ACC112 (cell line): ENCODE data around the gene CD69.
A peak's percentile ranks its signal among the peaks of the same experiment; 100 is the strongest.

ENCODE experiments used
- H2AFZ ChIP-seq: fragments of 200-600 bp; sonication (generic); one replicate; pipeline ENCODE4 v1.6.0; 2017; ENCODE audit warnings: antibody characterized with exemption, low read length; ENCODE audit not compliant: unreplicated experiment
- H3K27ac ChIP-seq: fragments of 200-600 bp; sonication (generic); 2 replicates; pipeline ENCODE4 v1.5.1; 2014; ENCODE audit warnings: low read depth, mild to moderate bottlenecking, antibody characterized with exemption, low read length, moderate library complexity
- H3K27me3 ChIP-seq: fragments of 200-600 bp; sonication (generic); 2 replicates; pipeline ENCODE4 v1.6.1; 2014; ENCODE audit warnings: mild to moderate bottlenecking, antibody characterized with exemption, low read length, moderate library complexity, mixed read lengths; ENCODE audit not compliant: insufficient read depth
- H3K36me3 ChIP-seq: fragments of 200-600 bp; sonication (generic); 2 replicates; pipeline ENCODE4 v1.6.1; 2016; ENCODE audit warnings: mild to moderate bottlenecking, antibody characterized with exemption, low read length, moderate library complexity, mixed read lengths; ENCODE audit not compliant: insufficient read depth
- H3K4me1 ChIP-seq: fragments of 200-600 bp; sonication (generic); one replicate; pipeline ENCODE4 v1.6.1; 2016; ENCODE audit warnings: low read length, mixed read lengths; ENCODE audit not compliant: insufficient read depth, unreplicated experiment, control insufficient read depth
- H3K4me3 ChIP-seq: fragments of 200-600 bp; sonication (generic); 2 replicates; pipeline ENCODE4 v1.5.1; 2014; ENCODE audit warnings: mild to moderate bottlenecking, low read depth, low read length
- H3K79me2 ChIP-seq: fragments of 200-600 bp; sonication (generic); one replicate; pipeline ENCODE4 v1.6.0; 2016; ENCODE audit warnings: low read length; ENCODE audit not compliant: control insufficient read depth, unreplicated experiment, insufficient read depth

Gene CD69

GRCh38 chr12:9760699-9761418 lies at the start of gene CD69:
Gene CD69 (minus strand): TSS chr12:9760901. CDS start chr12:9760820, 81 bp downstream.
- Histone ChIP-seq H3K79me2 (no peaks in the 10 kb centered on the region), H3K4me1 (no peaks in the 10 kb centered on the region), H3K27ac (no peak within 1 kb of the TSS), H3K4me3 (no peak within 1 kb of the TSS), H3K36me3 (no peaks in the 10 kb centered on the region), H3K27me3 (peaks cover 7% of the 10 kb centered on the region), H2AFZ (no peak within 1 kb of the TSS)

DNA sequence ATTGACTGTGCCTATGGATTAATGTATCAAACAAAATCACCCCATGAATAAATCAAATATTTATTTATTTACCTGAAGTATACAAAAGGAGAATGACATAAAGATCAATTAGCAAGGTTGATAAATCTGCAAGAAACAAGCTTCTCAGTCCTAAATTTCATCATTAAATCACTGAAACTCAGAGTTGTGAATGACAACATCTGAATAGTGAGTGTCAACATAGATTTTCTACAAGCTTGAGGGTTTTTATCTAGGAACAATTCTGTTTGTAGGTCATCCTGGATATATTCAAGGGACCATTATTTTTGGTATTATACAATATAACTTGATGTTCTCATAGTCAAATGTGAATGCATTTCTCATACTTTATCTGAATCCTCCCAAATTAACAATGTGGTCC lies 49.2 kb upstream of the CD69 start:
- peaks cover 5% of the 10 kb centered on the region; the same call in 1 of the 2 replicates for H3K27me3 ChIP-seq
- H3K27ac ChIP-seq, result no peak overlapping the region
- no peak overlapping the region for H3K4me3 ChIP-seq
- no peaks in the 10 kb centered on the region for H3K79me2 ChIP-seq
- H3K36me3 ChIP-seq, result no peaks in the 10 kb centered on the region
- no peak overlapping the region for H2AFZ ChIP-seq
- no peaks in the 10 kb centered on the region for H3K4me1 ChIP-seq

- H3K27me3 ChIP-seq, result peaks cover 5% of the 10 kb centered on the region; the same call in 1 of the 2 replicates
- no peaks in the 10 kb centered on the region for H3K4me1 ChIP-seq
- H3K79me2 ChIP-seq, result no peaks in the 10 kb centered on the region
- H3K36me3 ChIP-seq, result no peaks in the 10 kb centered on the region
- H3K27ac ChIP-seq, result no peak overlapping the region
- H3K4me3 ChIP-seq, result no peak overlapping the region
- no peak overlapping the region for H2AFZ ChIP-seq
Observed at GRCh38 chr12:9809338-9809737, 48.6 kb upstream of the CD69 start.

GRCh38 chr12:9808504-9808903 lies 47.8 kb upstream of the CD69 start:
- Histone ChIP-seq H3K36me3 (no peaks in the 10 kb centered on the region), H3K4me3 (no peak overlapping the region), H3K4me1 (no peaks in the 10 kb centered on the region), H3K79me2 (no peaks in the 10 kb centered on the region), H3K27me3 (peaks cover 5% of the 10 kb centered on the region; the same call in 1 of the 2 replicates), H3K27ac (no peak overlapping the region), H2AFZ (no peak overlapping the region)

DNA sequence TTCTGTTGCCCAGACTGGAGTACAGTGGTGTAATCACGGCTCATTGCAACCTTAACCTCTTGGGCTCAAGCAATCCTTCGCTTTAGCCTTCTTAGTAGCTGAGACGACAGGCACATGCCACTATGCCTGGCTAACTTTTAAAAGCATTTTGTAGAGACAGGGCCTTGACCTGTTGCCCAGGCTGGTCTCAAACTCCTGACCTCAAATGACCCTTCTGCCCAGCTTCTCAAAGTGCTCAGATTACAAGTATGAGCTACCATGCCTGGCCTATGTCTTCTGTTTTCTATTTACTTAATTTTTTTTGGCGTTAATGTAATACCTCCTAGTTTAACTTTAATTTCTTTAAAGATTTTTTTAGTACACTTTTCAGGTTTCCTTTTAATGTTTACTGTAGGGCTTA lies 46.0 kb upstream of the CD69 start:
- H3K4me1 ChIP-seq, result no peaks in the 10 kb centered on the region
- H3K27ac ChIP-seq, result no peak overlapping the region
- H3K36me3 ChIP-seq, result no peaks in the 10 kb centered on the region
- H3K27me3 ChIP-seq, result peaks cover 5% of the 10 kb centered on the region; the same call in 1 of the 2 replicates
- no peak overlapping the region for H3K4me3 ChIP-seq
- H3K79me2 ChIP-seq, result no peaks in the 10 kb centered on the region
- no peak overlapping the region for H2AFZ ChIP-seq

GRCh38 chr12:9805883-9806282 lies 45.2 kb upstream of the CD69 start:
- no peaks in the 10 kb centered on the region for H3K4me1 ChIP-seq
- no peak overlapping the region for H3K27ac ChIP-seq
- H2AFZ ChIP-seq, result no peak overlapping the region
- no peaks in the 10 kb centered on the region for H3K27me3 ChIP-seq
- H3K36me3 ChIP-seq, result no peaks in the 10 kb centered on the region
- no peaks in the 10 kb centered on the region for H3K79me2 ChIP-seq
- no peak overlapping the region for H3K4me3 ChIP-seq

DNA sequence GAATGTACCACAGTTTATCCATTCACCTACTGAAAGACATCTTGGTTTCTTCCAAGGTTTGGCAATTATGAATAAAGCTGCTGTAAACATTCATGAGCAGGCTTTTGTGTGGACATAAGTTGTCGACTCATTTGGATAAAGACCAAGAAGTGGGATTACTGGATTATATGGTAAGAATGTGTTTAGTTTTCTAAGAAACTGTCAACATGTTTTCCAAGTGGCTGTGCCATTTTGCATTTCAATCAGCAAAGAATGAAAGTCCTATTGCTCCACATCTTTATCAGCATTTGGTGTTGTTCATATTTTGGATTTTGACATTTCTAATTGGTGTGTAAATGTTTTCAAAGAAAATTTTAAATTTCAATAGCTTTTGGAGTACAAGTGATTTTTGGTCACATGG lies 39.3 kb upstream of the CD69 start:
- peaks cover 4% of the 10 kb centered on the region for H3K4me1 ChIP-seq
- no peaks in the 10 kb centered on the region for H3K36me3 ChIP-seq
- H3K4me3 ChIP-seq, result no peak overlapping the region
- H3K27ac ChIP-seq, result no peak overlapping the region
- no peaks in the 10 kb centered on the region for H3K27me3 ChIP-seq
- no peak overlapping the region for H2AFZ ChIP-seq
- no peaks in the 10 kb centered on the region for H3K79me2 ChIP-seq

- no peak overlapping the region for H3K4me3 ChIP-seq
- H3K27ac ChIP-seq, result no peak overlapping the region
- H3K36me3 ChIP-seq, result no peaks in the 10 kb centered on the region
- H3K4me1 ChIP-seq, result peaks cover 20% of the 10 kb centered on the region
- H3K79me2 ChIP-seq, result no peaks in the 10 kb centered on the region
- H3K27me3 ChIP-seq, result no peaks in the 10 kb centered on the region
- H2AFZ ChIP-seq, result no peak overlapping the region
Observed at GRCh38 chr12:9797722-9798619, 37.3 kb upstream of the CD69 start.

DNA sequence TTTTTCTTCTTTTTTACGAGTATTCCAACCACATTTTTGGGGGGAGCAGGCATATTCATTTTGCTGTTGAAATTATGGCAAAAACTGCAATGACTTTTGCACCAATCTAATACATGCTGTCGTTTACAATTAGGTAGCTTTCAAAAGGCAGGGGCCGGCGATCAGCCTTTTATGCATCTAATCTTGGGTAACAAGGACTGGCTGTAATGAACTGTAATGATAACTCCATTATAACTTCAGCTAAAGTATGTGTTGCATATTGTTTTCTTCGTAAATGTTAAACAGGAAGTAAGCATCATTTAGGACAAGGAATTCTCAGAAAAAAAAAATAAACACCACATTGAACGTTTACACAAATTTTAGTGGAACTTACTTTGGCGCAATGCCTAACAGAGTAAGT lies 36.3 kb upstream of the CD69 start:
- peak overlapping the region; percentile 89 for H2AFZ ChIP-seq

GRCh38 chr12:9796346-9796745 lies 35.6 kb upstream of the CD69 start:
- H3K4me1 ChIP-seq, result peaks cover 27% of the 10 kb centered on the region
- H2AFZ ChIP-seq, result no peak overlapping the region
- no peak overlapping the region for H3K27ac ChIP-seq
- H3K4me3 ChIP-seq, result no peak overlapping the region
- H3K79me2 ChIP-seq, result no peaks in the 10 kb centered on the region
- no peaks in the 10 kb centered on the region for H3K27me3 ChIP-seq
- H3K36me3 ChIP-seq, result no peaks in the 10 kb centered on the region

More for the DNA sequence above, 36.3 kb upstream of the CD69 start:
- Histone ChIP-seq H3K27me3 (no peaks in the 10 kb centered on the region), H3K4me1 (peaks cover 27% of the 10 kb centered on the region), H3K36me3 (no peaks in the 10 kb centered on the region), H3K27ac (no peak overlapping the region), H3K4me3 (no peak overlapping the region), H3K79me2 (no peaks in the 10 kb centered on the region)
